Activated T-helper 17 cell treated with anti-CD3 and anti-CD28 coated beads, Interleukin-2, amount 50 U/mL, for 72 hours (primary cell): Measurements from ENCODE around the gene COASY. TPM values are rescaled to one million over a fixed set of nuclear protein-coding genes. Genes with fewer than 3 reads are reported as not detected.
"Not testable (repeated sequence)": the region's sequence is repeated elsewhere in the genome, so short reads cannot be mapped to it uniquely, and the experiment has no call there.

ENCODE experiments used
- ATAC-seq: fragments of 150-1000 bp; cut with Tn5 transposase; replicated peaks from 2 replicates; pipeline ENCODE4 v1.10.0; 2021; ENCODE audit warnings: mild to moderate bottlenecking, moderate library complexity
- H3K27ac Mint-ChIP-seq: one replicate; pipeline ENCODE4 v1.8.0; 2022; ENCODE audit warnings: mixed read lengths
- H3K27me3 Mint-ChIP-seq: one replicate; pipeline ENCODE4 v1.8.0; 2022; ENCODE audit warnings: mixed read lengths
- H3K36me3 Mint-ChIP-seq: one replicate; pipeline ENCODE4 v1.8.0; 2022; ENCODE audit warnings: low read depth, mild to moderate bottlenecking, mixed read lengths
- H3K4me1 Mint-ChIP-seq: one replicate; pipeline ENCODE4 v1.8.0; 2022; ENCODE audit warnings: mixed read lengths
- H3K4me3 Mint-ChIP-seq: one replicate; pipeline ENCODE4 v1.8.0; 2022; ENCODE audit warnings: mild to moderate bottlenecking, mixed read lengths
- H3K9me3 Mint-ChIP-seq: one replicate; pipeline ENCODE4 v1.8.0; 2022; ENCODE audit warnings: mixed read lengths
- total RNA-seq, 2 donors: library from RNA; stranded (reverse); gene quantifications; one replicate each; pipeline ENCODE4 v1.2.3, GENCODE V29; 2022

COASY gene
- total RNA-seq, 2 donors from 2014 or later: 76.7 to 108 TPM

DNA sequence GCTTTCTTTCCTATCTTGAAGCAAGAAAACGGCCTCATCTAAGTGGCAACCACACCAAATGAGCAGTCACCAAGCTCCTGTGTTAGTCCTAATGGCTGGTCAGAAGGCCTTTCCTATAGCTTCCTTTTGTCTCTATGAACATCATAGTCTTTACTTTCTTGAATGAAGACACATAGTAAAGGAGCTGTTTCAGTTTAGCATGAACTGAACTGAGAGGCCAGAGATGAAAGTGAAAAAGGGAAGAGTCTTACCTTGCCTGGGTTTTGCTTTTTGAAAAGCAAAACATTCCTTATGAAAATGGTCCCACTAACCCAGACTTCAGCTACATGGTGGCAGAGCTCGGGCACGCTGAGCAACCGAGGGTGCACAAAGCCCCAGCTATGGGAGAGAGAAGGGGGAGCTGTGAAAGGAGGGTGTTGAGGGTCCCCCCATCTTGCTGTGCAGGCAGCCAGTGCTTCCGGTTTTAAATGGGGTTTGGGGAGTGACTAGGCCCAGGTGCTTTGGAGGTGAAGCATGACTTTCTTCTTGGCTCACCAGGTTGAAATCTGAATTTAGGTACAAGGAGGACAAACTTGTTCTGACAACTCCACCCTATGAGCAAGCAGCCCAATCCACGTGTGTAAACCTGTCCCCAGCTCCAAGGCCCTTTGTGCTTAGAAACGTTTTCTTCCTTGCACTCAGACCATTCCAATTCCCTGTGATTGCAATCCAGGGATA, 24.7 kb downstream of the COASY start:
- H3K9me3 Mint-ChIP-seq: no peaks in the 10 kb centered on the region
- no peak overlapping the region for H3K27ac Mint-ChIP-seq
- no peak for ATAC-seq
- H3K4me3 Mint-ChIP-seq: no peak overlapping the region
- H3K4me1 Mint-ChIP-seq: no peaks in the 10 kb centered on the region
- peaks cover 100% of the 10 kb centered on the region for H3K36me3 Mint-ChIP-seq
- no peaks in the 10 kb centered on the region for H3K27me3 Mint-ChIP-seq

DNA sequence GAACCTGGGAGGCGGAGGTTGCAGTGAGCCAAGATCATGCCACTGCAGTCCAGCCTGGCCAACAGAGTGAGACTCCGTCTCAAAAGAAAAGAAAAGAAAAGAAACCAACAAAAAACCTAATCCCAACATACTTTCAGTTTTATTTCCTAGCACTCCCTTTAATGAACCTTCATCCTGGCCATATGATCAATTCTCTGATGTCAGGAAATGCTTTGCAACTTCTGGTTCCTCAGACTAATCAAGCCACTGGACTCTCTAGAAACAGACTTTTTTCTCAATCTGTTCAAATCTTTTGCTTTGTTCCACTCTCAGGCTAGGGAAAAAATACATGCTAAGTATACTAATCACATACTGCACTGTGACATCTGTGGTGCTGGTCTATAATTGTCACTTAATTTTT, 28.9 kb downstream of the COASY start:
- no peak overlapping the region for H3K4me3 Mint-ChIP-seq
- no peaks in the 10 kb centered on the region for H3K4me1 Mint-ChIP-seq
- H3K27me3 Mint-ChIP-seq: no peaks in the 10 kb centered on the region
- ATAC-seq: no peak
- H3K27ac Mint-ChIP-seq: no peak overlapping the region
- peaks cover 86% of the 10 kb centered on the region for H3K36me3 Mint-ChIP-seq
- H3K9me3 Mint-ChIP-seq: no peaks in the 10 kb centered on the region

DNA sequence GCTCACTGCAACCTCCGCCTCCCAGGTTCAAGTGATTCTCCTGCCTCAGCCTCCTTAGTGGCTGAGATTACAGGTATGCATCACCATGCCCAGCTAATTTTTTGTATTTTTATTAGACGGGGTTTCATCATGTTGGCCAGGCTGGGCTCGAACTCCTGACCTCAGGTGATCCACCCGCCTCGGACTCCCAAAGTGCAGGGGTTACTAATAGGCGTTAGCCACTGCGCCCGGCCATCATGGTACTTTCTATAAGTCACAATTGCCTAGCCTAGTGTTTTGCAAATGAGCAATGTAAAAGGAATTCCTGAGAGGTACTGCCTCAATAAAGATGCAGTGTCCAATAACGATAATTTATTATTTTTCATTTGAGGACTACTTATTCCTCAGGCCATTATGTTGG, 29.5 kb downstream of the COASY start:
- Mint-ChIP-seq H3K36me3 (peaks cover 86% of the 10 kb centered on the region), H3K27me3 (no peaks in the 10 kb centered on the region), H3K4me1 (peaks cover 2% of the 10 kb centered on the region), H3K27ac (no peak overlapping the region), H3K9me3 (no peaks in the 10 kb centered on the region), H3K4me3 (no peak overlapping the region)
- ATAC-seq: no peak

DNA sequence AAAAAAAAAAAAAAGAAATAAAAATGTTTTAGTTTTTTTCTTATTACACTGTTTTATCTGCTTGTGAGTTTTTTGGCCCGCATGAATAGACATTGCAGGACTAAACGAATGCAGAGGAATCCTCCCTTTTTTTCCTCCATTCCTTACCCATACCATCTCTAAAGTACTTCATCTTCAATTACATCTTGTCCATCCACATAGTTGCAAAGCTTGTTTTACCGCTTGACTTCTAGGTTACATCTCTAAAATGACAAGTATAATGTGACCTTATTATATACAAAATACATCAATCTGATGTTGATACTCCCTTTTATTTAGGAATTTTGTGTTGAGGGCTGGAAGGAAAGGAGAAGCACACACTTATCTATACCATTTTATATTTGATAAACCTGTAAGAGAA, 34.4 kb downstream of the COASY start:
- H3K4me3 Mint-ChIP-seq: no peak overlapping the region
- peaks cover 62% of the 10 kb centered on the region for H3K36me3 Mint-ChIP-seq
- ATAC-seq: no peak
- H3K9me3 Mint-ChIP-seq: no peaks in the 10 kb centered on the region
- H3K27me3 Mint-ChIP-seq: no peaks in the 10 kb centered on the region
- peaks cover 15% of the 10 kb centered on the region for H3K4me1 Mint-ChIP-seq
- no peak overlapping the region for H3K27ac Mint-ChIP-seq

DNA sequence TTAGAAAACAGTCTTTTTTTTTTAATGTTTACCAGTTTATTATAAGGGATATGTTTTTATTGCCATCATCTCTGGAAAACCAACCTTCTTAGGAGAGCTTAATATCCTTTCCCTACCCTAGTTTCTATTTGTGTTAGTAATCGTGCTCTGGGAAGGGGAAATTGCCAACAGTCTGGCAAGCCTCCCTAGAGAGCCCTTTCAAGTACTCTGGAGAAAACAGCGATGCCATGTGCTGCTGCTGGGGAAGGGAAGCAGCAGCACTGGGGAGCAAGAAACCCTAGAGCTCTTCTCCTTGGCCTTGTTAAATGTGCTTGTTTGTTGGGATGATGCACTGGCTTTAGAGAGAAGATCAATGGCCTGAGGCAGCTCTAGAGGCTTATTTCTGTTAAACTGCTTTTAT, 37.0 kb downstream of the COASY start:
- Mint-ChIP-seq H3K27ac (peak overlapping the region; percentile 35), H3K9me3 (no peaks in the 10 kb centered on the region), H3K4me1 (peaks cover 19% of the 10 kb centered on the region), H3K4me3 (peak overlapping the region; percentile 13), H3K36me3 (peaks cover 60% of the 10 kb centered on the region), H3K27me3 (no peaks in the 10 kb centered on the region)
- ATAC-seq: no peak

DNA sequence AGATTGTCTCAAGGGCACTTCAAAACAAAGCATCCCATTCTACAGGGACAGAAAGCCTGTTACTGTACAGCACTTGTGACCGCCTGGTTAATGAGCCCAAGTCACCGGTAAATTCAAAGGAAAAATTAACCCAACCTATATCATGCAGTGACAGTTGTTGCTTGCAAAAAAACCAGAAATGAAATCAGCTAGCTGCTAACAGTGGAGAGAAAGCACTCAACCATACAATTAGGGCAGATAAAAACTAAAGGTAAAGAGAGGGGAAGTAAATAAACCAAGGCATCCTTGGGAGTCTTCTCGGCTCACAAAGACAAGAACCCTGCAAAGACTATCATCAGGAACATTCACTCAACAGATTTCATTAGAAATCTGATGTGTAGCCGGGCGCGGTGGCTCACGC, 41.4 kb downstream of the COASY start:
- no peaks in the 10 kb centered on the region for H3K9me3 Mint-ChIP-seq
- ATAC-seq: no peak
- H3K4me1 Mint-ChIP-seq: peaks cover 22% of the 10 kb centered on the region
- no peaks in the 10 kb centered on the region for H3K27me3 Mint-ChIP-seq
- H3K27ac Mint-ChIP-seq: no peak overlapping the region
- peaks cover 63% of the 10 kb centered on the region for H3K36me3 Mint-ChIP-seq
- no peak overlapping the region for H3K4me3 Mint-ChIP-seq

DNA sequence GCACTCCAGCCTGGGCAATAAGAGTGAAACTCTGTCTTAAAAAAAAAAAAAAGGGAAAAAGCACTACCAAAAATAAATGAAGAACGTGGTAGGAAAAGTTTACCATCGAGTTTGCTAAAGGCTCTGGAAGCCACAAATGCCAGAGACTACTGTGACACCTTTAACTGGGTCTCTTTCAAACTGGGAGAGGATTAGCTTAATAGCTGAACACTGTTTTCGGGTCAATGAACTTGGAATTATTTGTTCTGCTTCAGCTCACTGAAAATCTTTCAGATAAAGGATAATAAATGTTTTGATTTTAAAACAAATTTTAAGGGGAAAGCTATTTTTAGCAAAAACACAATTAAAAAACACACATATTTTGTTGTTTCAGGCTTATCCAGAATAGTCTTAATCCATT, 45.8 kb downstream of the COASY start:
- Mint-ChIP-seq H3K36me3 (peaks cover 55% of the 10 kb centered on the region), H3K27me3 (no peaks in the 10 kb centered on the region), H3K4me1 (peaks cover 13% of the 10 kb centered on the region), H3K4me3 (peak overlapping the region; percentile 96), H3K9me3 (no peaks in the 10 kb centered on the region), H3K27ac (no peak overlapping the region)
- ATAC-seq: no peak

DNA sequence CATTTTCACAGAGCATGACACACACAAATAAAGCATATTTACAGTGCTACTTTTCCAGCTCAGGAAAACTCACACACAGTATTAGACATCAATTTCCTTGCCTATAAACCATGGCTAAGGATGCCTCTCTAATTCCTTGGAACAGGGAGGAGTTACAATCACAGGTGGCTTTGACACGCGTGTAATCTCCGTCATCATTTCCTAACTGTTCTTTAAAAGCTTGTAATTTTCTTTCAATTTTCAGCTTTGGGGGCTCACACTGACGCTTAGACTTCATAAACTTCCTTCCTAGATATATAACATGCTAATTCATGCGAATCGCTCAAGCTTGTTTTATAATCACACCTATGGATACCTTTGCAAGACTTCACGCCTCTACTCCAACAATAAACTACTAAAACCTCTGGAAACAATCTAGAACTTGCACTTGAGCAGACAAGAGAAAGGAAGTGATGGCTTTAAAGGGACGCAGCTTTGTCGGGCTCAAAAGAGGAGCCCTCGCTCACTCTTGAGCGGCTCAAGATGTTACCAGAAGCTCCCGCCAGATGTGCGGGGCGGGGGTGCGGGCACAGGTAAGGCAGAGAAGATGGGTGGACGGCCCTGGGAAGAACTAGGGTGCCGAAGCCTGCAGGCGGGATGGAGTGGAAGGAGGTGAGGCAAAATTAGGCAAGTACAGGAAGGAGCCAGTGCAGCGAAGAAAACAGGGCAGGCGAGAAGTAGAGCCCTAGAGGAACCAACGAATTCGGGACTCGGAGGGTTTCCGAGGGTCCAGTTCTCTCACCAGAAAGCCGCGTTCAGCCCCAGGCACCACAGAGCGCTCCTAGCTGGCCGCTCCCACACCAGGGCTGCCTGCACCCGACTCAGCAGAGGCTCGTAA, 46.6 kb downstream of the COASY start:
- ATAC-seq: peak; percentile 60
- Mint-ChIP-seq H3K4me1 (peaks cover 8% of the 10 kb centered on the region), H3K27me3 (no peaks in the 10 kb centered on the region), H3K27ac (peak overlapping the region; percentile 94), H3K4me3 (peak overlapping the region; percentile 96), H3K9me3 (no peaks in the 10 kb centered on the region), H3K36me3 (peaks cover 56% of the 10 kb centered on the region)

DNA sequence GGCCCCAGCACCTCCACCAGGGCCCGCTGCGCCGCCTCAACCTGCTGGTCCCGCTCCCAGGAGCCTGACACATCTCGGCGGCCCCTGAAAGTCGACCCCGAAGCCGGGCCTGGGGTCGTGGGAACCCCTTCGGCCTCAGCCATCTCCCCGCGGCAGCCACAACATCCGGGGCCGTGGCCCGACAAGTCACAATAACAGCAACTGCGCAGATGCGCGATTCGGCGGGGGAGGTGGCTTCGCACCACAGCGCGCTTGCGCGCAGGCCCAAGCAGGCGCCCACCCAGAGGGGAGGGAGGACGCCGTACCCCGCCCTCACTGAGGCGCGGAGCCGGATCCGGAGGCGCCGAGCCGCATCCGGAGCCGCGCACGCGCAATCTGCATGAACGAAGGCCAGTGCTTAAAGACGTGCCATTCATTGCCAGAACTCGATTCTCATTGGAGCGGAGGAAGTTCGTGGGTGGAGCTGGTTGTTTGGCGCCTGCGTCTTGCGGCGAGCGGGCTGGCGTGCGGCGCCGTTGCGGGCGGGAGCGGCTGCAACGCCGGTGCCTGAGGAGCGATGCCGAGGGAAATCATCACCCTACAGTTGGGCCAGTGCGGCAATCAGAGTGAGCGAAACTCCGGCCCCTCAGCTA, 47.4 kb downstream of the COASY start, which contains the start of the genes RETREG3 and TUBG1:
RETREG3 (minus strand) TSS at position 193 of the 632 bp plus-strand sequence; CDS start at position 143, 50 bp downstream.
TUBG1 (plus strand) TSS at position 502 of the 632 bp plus-strand sequence; CDS start at position 557, 55 bp downstream.
- H3K36me3 Mint-ChIP-seq: peaks cover 56% of the 10 kb centered on the region
- H3K9me3 Mint-ChIP-seq: no peaks in the 10 kb centered on the region
- H3K27ac Mint-ChIP-seq: peak within 1 kb of the TSS; percentile 94
- peak within 1 kb of the TSS; percentile 96 for H3K4me3 Mint-ChIP-seq
- ATAC-seq: peak; percentile 94
- H3K27me3 Mint-ChIP-seq: no peaks in the 10 kb centered on the region
- peaks cover 6% of the 10 kb centered on the region for H3K4me1 Mint-ChIP-seq

DNA sequence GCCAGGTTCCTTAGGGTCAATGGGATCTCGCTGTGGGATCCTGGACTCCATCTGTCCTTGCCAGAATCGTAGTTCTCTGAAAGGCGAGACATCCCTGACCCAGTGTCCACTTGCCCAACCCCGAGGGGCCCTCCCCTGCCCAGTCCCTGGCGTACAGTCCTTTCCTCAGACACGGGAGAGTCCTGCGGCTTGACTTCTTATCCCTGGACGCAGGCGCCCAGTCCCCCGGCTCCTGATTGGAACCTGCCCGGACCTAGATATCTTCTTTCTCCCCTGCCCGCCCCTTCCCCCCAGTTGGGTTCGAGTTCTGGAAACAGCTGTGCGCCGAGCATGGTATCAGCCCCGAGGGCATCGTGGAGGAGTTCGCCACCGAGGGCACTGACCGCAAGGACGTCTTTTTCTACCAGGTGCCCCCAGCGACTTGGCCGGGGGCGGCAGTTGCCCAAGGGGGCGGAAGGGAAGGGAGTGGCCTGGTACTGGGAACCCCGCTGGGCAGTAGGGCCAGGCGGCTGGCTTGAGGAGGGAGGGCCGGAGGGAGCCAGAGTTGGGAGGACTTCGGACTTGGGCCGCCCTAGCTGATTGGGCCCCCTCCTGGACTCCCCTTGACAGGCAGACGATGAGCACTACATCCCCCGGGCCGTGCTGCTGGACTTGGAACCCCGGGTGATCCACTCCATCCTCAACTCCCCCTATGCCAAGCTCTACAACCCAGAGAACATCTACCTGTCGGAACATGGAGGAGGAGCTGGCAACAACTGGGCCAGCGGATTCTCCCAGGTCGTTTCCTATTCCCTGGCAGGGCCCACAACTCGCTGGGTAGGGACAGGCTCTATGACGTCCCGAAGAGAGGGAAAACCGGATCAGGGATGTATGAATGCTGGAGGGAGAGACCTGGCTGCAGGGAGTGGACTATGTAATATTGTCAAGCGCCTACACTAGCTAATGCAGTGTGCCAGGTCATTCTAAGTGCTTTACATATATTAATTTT, 48.2 kb downstream of the COASY start:
- H3K9me3 Mint-ChIP-seq, H3K4me1 Mint-ChIP-seq, H3K27me3 Mint-ChIP-seq: not testable (repeated sequence)
- peak overlapping the region; percentile 94 for H3K27ac Mint-ChIP-seq
- H3K4me3 Mint-ChIP-seq: peak overlapping the region; percentile 96
- peaks cover 56% of the 10 kb centered on the region for H3K36me3 Mint-ChIP-seq
- ATAC-seq: peak; percentile 1

DNA sequence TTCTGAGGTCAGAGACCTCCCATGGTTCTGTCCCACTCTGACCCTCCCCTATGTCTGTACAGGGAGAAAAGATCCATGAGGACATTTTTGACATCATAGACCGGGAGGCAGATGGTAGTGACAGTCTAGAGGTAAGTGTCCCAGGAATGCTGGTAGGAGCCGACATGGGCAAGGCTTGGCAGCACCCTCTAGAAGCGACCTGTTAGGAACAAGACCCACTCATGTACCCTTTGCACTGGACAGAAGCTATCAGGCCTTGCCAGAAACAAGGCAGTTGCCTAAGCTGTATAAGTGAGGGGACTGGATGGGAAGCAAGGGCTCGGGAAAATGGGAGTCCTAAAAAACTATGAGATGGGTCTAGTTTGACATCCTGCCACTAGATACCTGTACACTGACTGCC, 50.1 kb downstream of the COASY start:
- H3K9me3 Mint-ChIP-seq: no peaks in the 10 kb centered on the region
- H3K4me1 Mint-ChIP-seq: no peaks in the 10 kb centered on the region
- peaks cover 48% of the 10 kb centered on the region for H3K36me3 Mint-ChIP-seq
- no peak overlapping the region for H3K4me3 Mint-ChIP-seq
- no peak overlapping the region for H3K27ac Mint-ChIP-seq
- no peak for ATAC-seq
- H3K27me3 Mint-ChIP-seq: no peaks in the 10 kb centered on the region

DNA sequence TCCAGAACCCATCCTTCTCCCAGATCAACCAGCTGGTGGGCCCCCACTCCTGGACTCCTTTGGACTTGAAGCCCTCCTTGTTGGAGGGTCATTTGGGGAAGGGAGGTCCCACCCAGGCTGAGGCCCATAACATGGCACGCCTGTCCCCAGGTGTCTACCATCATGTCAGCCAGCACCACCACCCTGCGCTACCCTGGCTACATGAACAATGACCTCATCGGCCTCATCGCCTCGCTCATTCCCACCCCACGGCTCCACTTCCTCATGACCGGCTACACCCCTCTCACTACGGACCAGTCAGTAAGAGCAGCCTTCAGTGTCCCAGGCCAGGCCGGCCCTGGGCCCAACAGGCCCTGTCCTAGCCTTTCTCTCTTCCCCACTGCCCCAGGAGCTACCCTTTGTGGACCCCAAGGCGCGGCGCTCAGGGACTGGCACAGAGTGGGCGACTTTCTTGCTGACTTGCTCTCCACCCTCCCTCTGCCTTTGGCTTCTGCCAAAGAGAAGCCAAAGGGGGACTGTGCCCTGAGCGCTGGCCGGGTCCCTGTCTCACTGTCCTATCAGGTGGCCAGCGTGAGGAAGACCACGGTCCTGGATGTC, 51.8 kb downstream of the COASY start:
- H3K27me3 Mint-ChIP-seq: no peaks in the 10 kb centered on the region
- no peak overlapping the region for H3K4me3 Mint-ChIP-seq
- ATAC-seq: no peak
- H3K27ac Mint-ChIP-seq: no peak overlapping the region
- H3K36me3 Mint-ChIP-seq: peaks cover 48% of the 10 kb centered on the region
- H3K4me1 Mint-ChIP-seq: no peaks in the 10 kb centered on the region
- no peaks in the 10 kb centered on the region for H3K9me3 Mint-ChIP-seq
